Small intestine (tissue), 7 donors: Measurements from ENCODE around the gene CDK7. TPM values are rescaled to one million over a fixed set of nuclear protein-coding genes. Genes with fewer than 3 reads are reported as not detected.
"Not testable (repeated sequence)": the region's sequence is repeated elsewhere in the genome, so short reads cannot be mapped to it uniquely, and the experiment has no call there.

Experiments
- DNase-seq, 2 donors: peaks; one replicate each; pipeline versions ENCODE4 v3.0.0 to v3.0.0-alpha.2; 2013
- FAIRE-seq: peaks from 2 replicates; lab custom pipeline; 2012; peaks lifted over from hg19 to GRCh38; lab: Jason Lieb, UNC
- H3K27ac ChIP-seq, 3 donors: one replicate each; pipeline ENCODE4 v1.5.1; 2013; ENCODE audit warnings: low read length in 2 of 3, mild to moderate bottlenecking in 2 of 3, control low read depth in 1 of 3, inconsistent platforms in 1 of 3, low read depth in 1 of 3, moderate library complexity in 1 of 3
- H3K27me3 ChIP-seq, 3 donors: one replicate each; pipeline ENCODE4 v1.6.1; 2013; ENCODE audit warnings: low read length in 3 of 3, inconsistent platforms in 1 of 3; ENCODE audit not compliant: control insufficient read depth in 3 of 3, insufficient read depth in 3 of 3
- H3K36me3 ChIP-seq, 3 donors: one replicate each; pipeline ENCODE4 v1.6.1; 2013; ENCODE audit warnings: low read length in 3 of 3, inconsistent platforms in 1 of 3, low read depth in 1 of 3, mild to moderate bottlenecking in 1 of 3, moderate library complexity in 1 of 3; ENCODE audit not compliant: control insufficient read depth in 3 of 3, insufficient read depth in 2 of 3
- H3K4me1 ChIP-seq, 3 donors: one replicate each; pipeline ENCODE4 v1.6.1; 2013; ENCODE audit warnings: low read length in 2 of 3, inconsistent platforms in 1 of 3, low read depth in 1 of 3, mild to moderate bottlenecking in 1 of 3, moderate library complexity in 1 of 3; ENCODE audit not compliant: control insufficient read depth in 3 of 3, insufficient read depth in 2 of 3
- H3K4me3 ChIP-seq, 3 donors: one replicate each; pipeline ENCODE4 v1.5.1; 2013; ENCODE audit warnings: low read length in 3 of 3, control low read depth in 1 of 3, inconsistent platforms in 1 of 3, low read depth in 1 of 3, mild to moderate bottlenecking in 1 of 3, moderate library complexity in 1 of 3
- H3K9me3 ChIP-seq, 2 donors: one replicate each; pipeline ENCODE4 v1.6.1; 2013; ENCODE audit warnings: low read depth in 1 of 2, low read length in 1 of 2; ENCODE audit not compliant: control insufficient read depth in 2 of 2, insufficient read depth in 1 of 2
- WGBS, 3 donors: extraction: QIAGEN DNeasy Blood & Tissue Kit; methylation state at CpG; one replicate each; pipeline ENCODE4 v1.1.7; 2013; 5-methylcytosine and 5-hydroxymethylcytosine counted together
- polyA plus RNA-seq, 4 donors: library from polyadenylated mRNA; stranded (reverse) in 3 of 4; unstranded in 1 of 4; fragments of 200-250 nt in 3 of 4; fragments of 120-200 nt in 1 of 4; gene quantifications; one replicate each; pipeline versions ENCODE4 v1.2.1 to v1.2.3, GENCODE V29; 2013
- donor health status: healthy with polysubstance abuse.
- donor health status: control.
- donor health status: control.
- donor health status: Bipolar disorder and iron deficiency.
- donor health status: healthy.

Gene CDK7
- polyA plus RNA-seq, 4 donors: 19.7 to 38.8 (median 22.1) TPM

- no peaks in the 10 kb centered on the region for H3K27me3 ChIP-seq
- WGBS, 3 donors: 87 to 92% (median 87%) methylated on average over 2 of the region's 2 CpGs
Measured at GRCh38 chr5:69211200-69211599, 23.5 kb upstream of the CDK7 start.

DNA sequence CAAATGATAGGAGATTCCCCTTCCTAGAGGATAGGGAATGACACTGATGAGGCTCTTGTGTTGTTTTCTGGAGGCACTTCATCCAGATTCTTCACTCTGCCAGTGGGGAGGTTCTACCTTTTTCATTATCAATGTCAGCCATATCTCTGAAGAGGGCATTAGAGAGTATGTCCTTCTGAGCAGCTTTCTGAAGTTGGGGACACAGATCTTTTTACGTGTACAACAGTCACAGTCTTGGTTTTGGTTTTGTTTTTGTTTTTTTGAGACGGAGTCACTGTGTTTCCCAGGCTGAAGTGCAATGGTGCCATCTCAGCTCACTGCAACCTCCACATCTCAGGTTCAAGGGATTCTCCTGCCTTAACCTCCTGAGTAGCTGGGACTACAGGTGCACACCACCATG is 22.7 kb upstream of the CDK7 start:
- no peaks in the 10 kb centered on the region for H3K27me3 ChIP-seq
- H3K9me3 ChIP-seq: no peaks in the 10 kb centered on the region
- H3K4me1 ChIP-seq: peaks cover 0 to 1% (median 0%) of the 10 kb centered on the region in 3 donors
- H3K27ac ChIP-seq: peak overlapping the region in 1 of 3 donors; percentile 72
- no peak for DNase-seq
- WGBS, 3 donors: 55 to 61% (median 60%) methylated on average over 2 of the region's 2 CpGs
- peaks cover 0 to 4% (median 0%) of the 10 kb centered on the region in 3 donors for H3K36me3 ChIP-seq
- H3K4me3 ChIP-seq: no peak overlapping the region
- no peak for FAIRE-seq

More at GRCh38 chr5:69211200-69211599, 23.5 kb upstream of the CDK7 start:
- Histone ChIP-seq H3K27ac (no peak overlapping the region), H3K9me3 (no peaks in the 10 kb centered on the region), H3K4me3 (no peak overlapping the region), H3K36me3 (peaks cover 0 to 4% (median 0%) of the 10 kb centered on the region in 3 donors), H3K4me1 (no peaks in the 10 kb centered on the region)
- no peak for DNase-seq
- FAIRE-seq: no peak

GRCh38 chr5:69213513-69214215 is 21.0 kb upstream of the CDK7 start:
- Histone ChIP-seq H3K4me1 (peaks cover 0 to 4% (median 0%) of the 10 kb centered on the region in 3 donors), H3K4me3 (no peak overlapping the region), H3K27ac (no peak overlapping the region), H3K9me3 (no peaks in the 10 kb centered on the region), H3K27me3 (no peaks in the 10 kb centered on the region), H3K36me3 (peaks cover 0 to 4% (median 0%) of the 10 kb centered on the region in 3 donors)
- FAIRE-seq (no peak), DNase-seq (peak in 1 of 2 donors; percentile 30)
- 88 to 96% (median 92%) methylated on average over 4 of the region's 4 CpGs for WGBS, 3 donors

- no peak for FAIRE-seq
- peak overlapping the region in 1 of 3 donors; percentile 45 for H3K27ac ChIP-seq
- H3K36me3 ChIP-seq: peaks cover 0 to 6% (median 0%) of the 10 kb centered on the region in 3 donors
- H3K9me3 ChIP-seq: peaks cover 0 to 3% of the 10 kb centered on the region in 2 donors
- H3K4me3 ChIP-seq: peak overlapping the region in 2 of 3 donors; percentile 47 to 93
- WGBS, 3 donors: 9 to 31% (median 19%) methylated on average over 6 of the region's 6 CpGs
- H3K27me3 ChIP-seq: no peaks in the 10 kb centered on the region
- peak in 1 of 2 donors; percentile 20 for DNase-seq
- H3K4me1 ChIP-seq: peaks cover 0 to 7% (median 2%) of the 10 kb centered on the region in 3 donors
Measured at GRCh38 chr5:69217151-69217511, 17.6 kb upstream of the CDK7 start.

DNA sequence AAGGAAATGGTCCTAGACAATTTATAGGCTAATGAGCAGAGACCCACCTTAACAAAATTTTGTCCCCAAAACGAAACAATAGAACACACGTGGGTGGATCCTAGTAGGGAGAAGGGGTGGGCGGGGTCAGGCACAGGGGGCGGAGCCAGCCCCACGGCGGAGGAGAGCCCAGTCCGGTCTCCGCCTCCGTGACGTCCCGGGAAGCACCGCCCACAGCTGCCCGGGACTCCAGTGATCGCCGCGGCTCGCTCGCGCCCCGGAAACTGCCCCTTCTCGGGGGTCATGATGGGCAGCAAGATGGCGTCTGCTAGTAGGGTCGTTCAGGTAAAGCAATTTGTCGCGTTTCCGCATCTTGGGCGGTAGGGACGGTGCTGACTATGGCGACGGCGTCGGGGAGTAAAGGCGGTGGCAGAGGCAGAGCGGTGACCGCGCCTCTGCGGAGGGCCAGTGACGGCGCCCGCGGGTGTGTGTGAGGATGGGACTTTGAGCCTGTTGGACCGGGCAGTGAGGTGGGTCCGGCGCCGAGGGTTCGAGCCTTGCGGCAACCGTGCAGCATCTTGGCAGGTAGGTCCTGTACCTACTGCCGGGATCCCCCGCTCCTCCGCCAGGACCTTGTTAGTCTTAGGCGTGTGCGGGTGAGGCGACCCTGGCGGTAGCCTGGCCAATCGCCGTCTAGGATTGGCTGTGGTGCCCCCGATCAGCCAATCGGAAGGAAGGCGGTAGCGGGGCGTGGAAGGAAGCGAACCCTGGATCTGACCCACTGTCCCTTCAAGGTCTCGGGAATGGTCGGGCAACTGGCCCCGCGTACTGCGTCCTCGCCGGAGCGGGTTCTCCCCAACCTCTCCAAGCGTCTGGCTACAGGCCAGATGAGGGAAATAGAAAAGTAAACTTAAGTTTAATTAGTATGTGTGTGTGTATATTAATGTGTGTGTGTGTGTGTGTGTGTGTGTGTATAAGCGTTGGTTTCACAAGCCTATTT is 16.8 kb upstream of the CDK7 start:
- peaks cover 0 to 14% (median 2%) of the 10 kb centered on the region in 3 donors for H3K4me1 ChIP-seq
- peak overlapping the region; percentile 85 to 96 (median 95) for H3K27ac ChIP-seq
- 0% methylated on average over 57 to 73 of the region's 73 CpGs for WGBS, 3 donors
- FAIRE-seq (no peak), DNase-seq (peak; percentile 95 to 97)
- H3K9me3 ChIP-seq: peaks cover 0 to 3% of the 10 kb centered on the region in 2 donors
- H3K4me3 ChIP-seq: peak overlapping the region; percentile 47 to 93 (median 63)
- peaks cover 0 to 6% (median 0%) of the 10 kb centered on the region in 3 donors for H3K36me3 ChIP-seq
- no peaks in the 10 kb centered on the region for H3K27me3 ChIP-seq

DNA sequence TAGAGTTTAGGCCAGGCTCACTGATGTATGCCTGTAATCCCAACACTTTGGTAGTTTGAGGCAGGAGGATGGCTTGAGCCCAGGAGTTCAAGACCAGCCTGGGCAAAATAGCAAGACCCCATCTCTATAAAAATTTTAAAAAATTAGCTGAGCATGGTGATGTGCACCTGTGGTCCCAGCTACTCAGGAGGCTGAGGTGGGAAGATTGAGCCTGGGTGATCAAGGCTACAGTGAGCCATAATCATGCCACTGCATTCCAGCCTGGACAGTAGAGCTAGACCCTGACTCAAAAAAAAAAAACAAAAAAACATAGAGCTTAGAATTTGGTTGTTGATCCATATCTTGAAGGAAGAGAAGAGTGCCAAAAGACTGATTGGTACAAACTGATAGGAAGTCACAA is 14.7 kb upstream of the CDK7 start:
- peaks cover 0 to 10% (median 0%) of the 10 kb centered on the region in 3 donors for H3K36me3 ChIP-seq
- no peak overlapping the region for H3K27ac ChIP-seq
- FAIRE-seq (no peak), DNase-seq (no peak)
- peaks cover 0 to 14% (median 2%) of the 10 kb centered on the region in 3 donors for H3K4me1 ChIP-seq
- no peaks in the 10 kb centered on the region for H3K27me3 ChIP-seq
- H3K4me3 ChIP-seq: no peak overlapping the region
- H3K9me3 ChIP-seq: peaks cover 0 to 3% of the 10 kb centered on the region in 2 donors

- not testable (repeated sequence) for DNase-seq, FAIRE-seq, H3K27ac ChIP-seq, H3K27me3 ChIP-seq, H3K4me3 ChIP-seq, H3K9me3 ChIP-seq
- whole genome bisulfite sequencing, 3 donors: 93 to 96% (median 95%) methylated on average over 18 of the region's 18 CpGs
- Histone ChIP-seq H3K4me1 (peaks cover 0 to 14% (median 2%) of the 10 kb centered on the region in 3 donors), H3K36me3 (peaks cover 0 to 13% (median 0%) of the 10 kb centered on the region in 3 donors)
Measured at GRCh38 chr5:69220371-69220770, 14.3 kb upstream of the CDK7 start.

- not testable (repeated sequence) for H3K27ac ChIP-seq, H3K27me3 ChIP-seq, FAIRE-seq, H3K4me3 ChIP-seq, H3K9me3 ChIP-seq, DNase-seq
- H3K36me3 ChIP-seq: peaks cover 0 to 15% (median 0%) of the 10 kb centered on the region in 3 donors
- peaks cover 0 to 17% (median 2%) of the 10 kb centered on the region in 3 donors for H3K4me1 ChIP-seq
- WGBS, 3 donors: 74 to 96% (median 84%) methylated on average over 8 to 9 of the region's 9 CpGs
Measured at GRCh38 chr5:69220833-69221232, 13.9 kb upstream of the CDK7 start.
